Measurements from ENCODE around the gene SCNN1A. TPM values are rescaled to one million over a fixed set of nuclear protein-coding genes. Genes with fewer than 3 reads are reported as not detected.

SCNN1A gene
- total RNA-seq, 2 experiments from 2014 or later = 0.35 to 1.0 TPM

- Histone ChIP-seq H3K9me3 (ENCODE audit: low read length) (no peaks in the 10 kb centered on the region), H3K79me2 (ENCODE audit: insufficient read depth, low read depth, low read length) (no peaks in the 10 kb centered on the region), H3K36me3 (ENCODE audit: insufficient read depth, low read length) (no peaks in the 10 kb centered on the region), H3K9me2 (ENCODE audit: insufficient read depth, low read length) (no peaks in the 10 kb centered on the region), H3K4me1 (ENCODE audit: insufficient read depth, low read length, poor library complexity, severe bottlenecking) (no peaks in the 10 kb centered on the region), H4K20me1 (ENCODE audit: insufficient read depth, low read length) (no peaks in the 10 kb centered on the region), H3K27ac (ENCODE audit: low read depth, low read length, poor library complexity, severe bottlenecking) (no peak overlapping the region), H3K4me3 (ENCODE audit: low read depth, low read length, poor library complexity, severe bottlenecking) (no peak overlapping the region), H2AFZ (ENCODE audit: low read length) (no peak overlapping the region), H3K4me2 (ENCODE audit: low read length) (no peak overlapping the region)
- BruUV-seq (replicated peaks) = no TSS peak
- intact Hi-C loops (cut with micrococcal nuclease; ENCODE audit: unreplicated experiment) = no loop called here
- no peak for DNase-seq (ENCODE audit: low spot score)
- POLR2A ChIA-PET = no interaction called here
- no peak for TF ChIP-seq EZH2phosphoT487 (IDR thresholded peaks at IDR 0.05; ENCODE audit: borderline replicate concordance, low read depth, low read length)
- TF ChIP-seq CTCF (conservative IDR thresholded peaks at IDR 0.05; ENCODE audit: low read length) = no peak
- CTCF ChIA-PET (ENCODE audit: unreplicated experiment) = no interaction called here
Measured at GRCh38 chr12:6310771-6311610, 64.4 kb downstream of the SCNN1A start.

GRCh38 chr12:6307529-6307928 is 67.8 kb downstream of the SCNN1A start:
- no peaks in the 10 kb centered on the region for H3K4me1 ChIP-seq (ENCODE audit: insufficient read depth, low read length, poor library complexity, severe bottlenecking)
- intact Hi-C loops (cut with micrococcal nuclease; ENCODE audit: unreplicated experiment) = no loop called here
- CTCF ChIA-PET (ENCODE audit: unreplicated experiment) = no interaction called here

More at GRCh38 chr12:6307529-6307928, 67.8 kb downstream of the SCNN1A start:
- Histone ChIP-seq H3K9me3 (ENCODE audit: low read length) (no peaks in the 10 kb centered on the region), H3K4me3 (ENCODE audit: low read depth, low read length, poor library complexity, severe bottlenecking) (no peak overlapping the region), H3K27ac (ENCODE audit: low read depth, low read length, poor library complexity, severe bottlenecking) (no peak overlapping the region), H2AFZ (ENCODE audit: low read length) (no peak overlapping the region), H3K9me2 (ENCODE audit: insufficient read depth, low read length) (no peaks in the 10 kb centered on the region), H3K4me2 (ENCODE audit: low read length) (no peak overlapping the region), H3K36me3 (ENCODE audit: insufficient read depth, low read length) (no peaks in the 10 kb centered on the region), H3K79me2 (ENCODE audit: insufficient read depth, low read depth, low read length) (no peaks in the 10 kb centered on the region), H4K20me1 (ENCODE audit: insufficient read depth, low read length) (no peaks in the 10 kb centered on the region)
- TF ChIP-seq CTCF (conservative IDR thresholded peaks at IDR 0.05; ENCODE audit: low read length) (no peak), EZH2phosphoT487 (IDR thresholded peaks at IDR 0.05; ENCODE audit: borderline replicate concordance, low read depth, low read length) (no peak)
- no peak for DNase-seq (ENCODE audit: low spot score)
- POLR2A ChIA-PET = no interaction called here
- BruUV-seq (replicated peaks) = no TSS peak
